ENCODE data around the gene STEAP3. TPM values are rescaled to one million over a fixed set of nuclear protein-coding genes. Genes with fewer than 3 reads are reported as not detected.

Gene STEAP3
- total RNA-seq, 1 experiment from 2014 or later = 24.0 TPM

GRCh38 chr2:119290859-119291587, 67.4 kb downstream of the STEAP3 start:
- ChIA-PET CTCF (interaction anchor here (0.6 to 2.1 kb wide), 44 partner anchors 8 to 410 kb away, joined by 3 to 21 read pairs (median 4); partner anchors contain the start of gene DBI), POLR2A (no interaction called here)
- no peaks in the 10 kb centered on the region for H3K27me3 Mint-ChIP-seq (ENCODE audit: low read depth)
- no peaks in the 10 kb centered on the region for H3K9me3 Mint-ChIP-seq
- no peaks in the 10 kb centered on the region for H3K36me3 Mint-ChIP-seq
- peak; percentile 90 for DNase-seq (ENCODE audit: low spot score)
- peak; percentile 99 for ATAC-seq
- no peak overlapping the region for H3K4me3 Mint-ChIP-seq
- H3K4me1 Mint-ChIP-seq = peaks cover 13% of the 10 kb centered on the region
- no peak overlapping the region for H3K27ac Mint-ChIP-seq
- no peak for TF ChIP-seq ESRRA (CRISPR knock-in tag; IDR thresholded peaks at IDR 0.05; ENCODE audit: borderline replicate concordance)
- no peak for TF ChIP-seq ZMAT4 (CRISPR knock-in tag; IDR thresholded peaks at IDR 0.05)
- TF ChIP-seq E2F1 (CRISPR knock-in tag; IDR thresholded peaks at IDR 0.05) = no peak
- TF ChIP-seq USF2 (CRISPR knock-in tag; IDR thresholded peaks at IDR 0.05) = peak; percentile 58
- no peak for TF ChIP-seq TCF7 (CRISPR knock-in tag; IDR thresholded peaks at IDR 0.05; ENCODE audit: low read depth)
- no peak for TF ChIP-seq ERG (CRISPR knock-in tag; IDR thresholded peaks at IDR 0.05)
- TF ChIP-seq SP1 (CRISPR knock-in tag; conservative IDR thresholded peaks at IDR 0.05) = 0 out of 2 replicates have a peak, but pooled peaks have one; percentile 29
- TF ChIP-seq HMGA2 (CRISPR knock-in tag; IDR thresholded peaks at IDR 0.05) = no peak
- no peak for TF ChIP-seq AFF4 (CRISPR knock-in tag; IDR thresholded peaks at IDR 0.05; ENCODE audit: borderline replicate concordance)
- TF ChIP-seq ZNF532 (CRISPR knock-in tag; IDR thresholded peaks at IDR 0.05; ENCODE audit: borderline replicate concordance) = no peak
- TF ChIP-seq RELA (CRISPR knock-in tag; IDR thresholded peaks at IDR 0.05; ENCODE audit: borderline replicate concordance) = no peak
- TF ChIP-seq ZNF416 (CRISPR knock-in tag; IDR thresholded peaks at IDR 0.05) = no peak
- TF ChIP-seq NFE2L1 (CRISPR knock-in tag; IDR thresholded peaks at IDR 0.05) = no peak
- no peak for TF ChIP-seq ETV6 (CRISPR knock-in tag; IDR thresholded peaks at IDR 0.05)
- no peak for TF ChIP-seq ZNF138 (CRISPR knock-in tag; conservative IDR thresholded peaks at IDR 0.05)
- TF ChIP-seq EMX1 (CRISPR knock-in tag; IDR thresholded peaks at IDR 0.05) = no peak
- TF ChIP-seq RORB (CRISPR knock-in tag; IDR thresholded peaks at IDR 0.05) = no peak
- no peak for TF ChIP-seq OVOL2 (CRISPR knock-in tag; IDR thresholded peaks at IDR 0.05; ENCODE audit: borderline replicate concordance)
- TF ChIP-seq ATF6 (CRISPR knock-in tag; IDR thresholded peaks at IDR 0.05) = no peak
- no peak for TF ChIP-seq FOXJ3 (CRISPR knock-in tag; IDR thresholded peaks at IDR 0.05; ENCODE audit: borderline replicate concordance)
- TF ChIP-seq JAZF1 (CRISPR knock-in tag; IDR thresholded peaks at IDR 0.05) = no peak
- TF ChIP-seq USF1 (CRISPR knock-in tag; IDR thresholded peaks at IDR 0.05) = peak; percentile 56; the same call in 1 of the 2 replicates
